ENCODE results near the gene MCC.
"Not testable (repeated sequence)": the region's sequence is repeated elsewhere in the genome, so short reads cannot be mapped to it uniquely, and the experiment has no call there.

MCC gene

GRCh38 chr5:113478691-113479090 lies 9.6 kb downstream of the MCC start:
- TF ChIP-seq CTCF (IDR thresholded peaks at IDR 0.05; ENCODE audit: borderline replicate concordance, insufficient read depth, low read depth, low read length), result no peak

GRCh38 chr5:113474100-113474728 lies 14.0 kb downstream of the MCC start:
- no peak overlapping the region for H3K4me3 ChIP-seq (ENCODE audit: low read depth, low read length)
- no peak for TF ChIP-seq CTCF (IDR thresholded peaks at IDR 0.05; ENCODE audit: borderline replicate concordance, insufficient read depth, low read depth, low read length)

More at GRCh38 chr5:113478691-113479090, 9.6 kb downstream of the MCC start:
- H3K4me3 ChIP-seq (ENCODE audit: low read depth, low read length), result no peak overlapping the region

- TF ChIP-seq CTCF (IDR thresholded peaks at IDR 0.05; ENCODE audit: borderline replicate concordance, insufficient read depth, low read depth, low read length), result no peak
- H3K4me3 ChIP-seq (ENCODE audit: low read depth, low read length), result no peak overlapping the region
Measured at GRCh38 chr5:113463032-113463431, 25.2 kb downstream of the MCC start.

DNA sequence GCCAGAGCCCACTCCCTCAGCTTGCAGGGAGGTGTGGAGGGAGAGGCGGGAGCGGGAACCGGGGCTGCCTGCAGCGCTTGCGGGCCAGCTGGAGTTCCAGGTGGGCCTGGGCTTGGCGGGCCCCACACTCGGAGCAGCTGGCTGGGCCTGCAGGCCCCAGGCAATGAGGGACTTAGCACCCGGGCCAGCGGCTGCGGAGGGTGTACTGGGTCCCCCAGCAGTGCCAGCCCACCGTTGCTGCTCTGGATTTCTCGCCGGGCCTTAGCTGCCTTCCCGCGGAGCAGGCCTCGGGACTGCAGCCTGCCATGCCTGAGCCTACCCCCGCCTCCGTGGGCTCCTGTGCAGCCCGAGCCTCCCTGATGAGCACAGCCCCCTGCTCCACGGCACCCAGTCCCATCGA lies 31.1 kb downstream of the MCC start:
- not testable (repeated sequence) for H3K4me3 ChIP-seq (ENCODE audit: low read depth, low read length)

DNA sequence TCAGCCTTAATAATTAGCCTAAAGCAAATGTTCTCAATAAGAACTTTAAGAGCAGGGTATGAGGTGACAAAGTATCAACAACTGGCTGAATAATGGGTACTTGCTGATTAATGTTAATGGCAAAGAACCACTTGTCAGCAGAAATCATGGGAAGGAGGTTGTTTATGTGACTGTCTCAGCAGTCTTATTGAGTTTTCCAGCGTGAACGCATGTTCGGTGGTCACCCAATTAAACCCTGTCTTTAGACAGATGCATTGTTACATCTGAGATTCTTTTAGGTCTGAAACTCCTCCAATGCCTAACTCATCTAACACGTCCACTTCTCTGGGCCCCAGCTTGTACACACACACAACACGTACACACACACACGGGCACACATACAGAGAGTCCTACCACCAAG lies 35.3 kb downstream of the MCC start:
- TF ChIP-seq CTCF (IDR thresholded peaks at IDR 0.05; ENCODE audit: borderline replicate concordance, insufficient read depth, low read depth, low read length), result no peak
- H3K4me3 ChIP-seq (ENCODE audit: low read depth, low read length), result no peak overlapping the region

DNA sequence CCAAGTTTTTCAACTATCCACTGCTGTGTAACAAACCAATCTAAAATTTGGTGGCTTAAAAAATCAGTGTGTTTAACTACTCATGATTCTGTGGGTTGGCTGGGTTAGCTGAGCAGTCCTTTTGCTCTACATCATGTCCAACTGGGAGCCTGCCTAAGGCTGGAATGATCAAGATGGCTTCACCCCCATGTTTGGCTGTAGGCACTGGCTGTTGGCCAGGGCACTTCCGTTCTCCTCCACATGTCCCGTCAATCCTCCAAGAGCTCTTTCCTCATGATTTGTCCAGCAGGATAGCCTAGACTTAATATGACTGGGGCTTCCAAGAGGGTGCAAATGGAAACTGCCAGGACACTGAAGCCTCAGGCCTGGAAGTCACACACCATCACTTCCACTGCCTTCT lies 36.5 kb downstream of the MCC start:
- H3K4me3 ChIP-seq (ENCODE audit: low read depth, low read length), result no peak overlapping the region
- TF ChIP-seq CTCF (IDR thresholded peaks at IDR 0.05; ENCODE audit: borderline replicate concordance, insufficient read depth, low read depth, low read length), result no peak

DNA sequence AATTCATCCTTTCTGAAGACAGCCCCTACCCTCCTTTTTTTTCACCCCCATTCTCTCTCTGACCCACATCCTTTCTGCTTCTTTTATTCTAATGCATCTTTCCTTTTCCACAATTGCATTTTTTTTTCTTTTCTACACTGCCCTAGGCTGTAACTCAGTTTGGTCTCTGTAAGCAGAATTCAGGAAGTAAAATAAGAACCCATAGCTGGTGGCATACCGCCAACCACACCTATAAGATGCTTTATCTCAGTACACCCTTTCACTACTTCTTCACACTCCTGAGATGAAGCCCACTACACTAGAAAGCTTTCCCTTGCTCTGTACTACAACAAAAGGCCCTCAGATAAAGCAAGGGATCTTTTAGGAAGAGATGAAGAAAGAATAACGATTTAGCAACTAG lies 37.3 kb downstream of the MCC start:
- H3K4me3 ChIP-seq (ENCODE audit: low read depth, low read length), result no peak overlapping the region
- no peak for TF ChIP-seq CTCF (IDR thresholded peaks at IDR 0.05; ENCODE audit: borderline replicate concordance, insufficient read depth, low read depth, low read length)

DNA sequence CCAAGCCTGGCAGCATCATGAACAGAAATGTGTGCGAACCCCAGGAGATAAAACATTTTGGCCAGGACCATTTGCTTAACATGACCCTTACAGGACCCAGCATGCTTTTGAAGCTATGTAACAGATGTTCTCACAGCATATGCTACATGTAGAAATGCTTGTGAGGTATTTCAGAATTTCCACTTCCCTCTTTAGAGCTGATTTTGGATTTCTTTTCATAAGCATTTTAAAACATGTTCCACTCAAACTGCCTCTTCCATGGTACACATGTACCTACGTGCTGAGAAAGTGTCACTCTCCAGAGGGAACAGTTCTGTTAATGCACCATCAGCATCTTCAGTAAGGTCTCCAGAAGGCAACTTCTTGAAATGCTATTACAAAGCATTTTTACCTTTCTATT lies 37.8 kb downstream of the MCC start:
- TF ChIP-seq CTCF (IDR thresholded peaks at IDR 0.05; ENCODE audit: borderline replicate concordance, insufficient read depth, low read depth, low read length), result no peak
- H3K4me3 ChIP-seq (ENCODE audit: low read depth, low read length), result no peak overlapping the region
